Fibroblast of villous mesenchyme (primary cell): ENCODE data around the gene DBP. TPM values are rescaled to one million over a fixed set of nuclear protein-coding genes. Genes with fewer than 3 reads are reported as not detected.

Experiments used
- DNase-seq: peaks from one replicate; pipeline ENCODE4 v3.0.0-alpha.2; 2010; ENCODE audit warnings: low read depth
- H3K4me3 ChIP-seq: 2 replicates; pipeline ENCODE4 v1.5.1; 2011; ENCODE audit warnings: low read depth, mild to moderate bottlenecking, low read length
- CTCF ChIP-seq: IDR thresholded peaks from 2 replicates; pipeline ENCODE4 v1.5.1; 2012; ENCODE audit warnings: low read depth, mild to moderate bottlenecking, low read length; ENCODE audit not compliant: insufficient read depth
- total RNA-seq: library from RNA; depleted of rRNA; stranded (reverse); fragments of >200 nt; gene quantifications from 2 replicates; pipeline ENCODE4 v1.2.3, GENCODE V29; 2012

DBP gene
- total RNA-seq, 1 donor, result 6.9 TPM

GRCh38 chr19:48646722-48647216 lies 9.6 kb upstream of the DBP start:
- no peak for TF ChIP-seq CTCF
- H3K4me3 ChIP-seq, result peak overlapping the region; percentile 60
- no peak for DNase-seq

GRCh38 chr19:48646001-48646721 lies 9.0 kb upstream of the DBP start, which contains the start of gene CA11:
TSS of gene CA11 (minus strand) at chr19:48646187. CDS start at chr19:48645632, 555 bp downstream.
- H3K4me3 ChIP-seq, result peak within 1 kb of the TSS; percentile 60
- peak; percentile 90 for TF ChIP-seq CTCF
- DNase-seq, result peak; percentile 82

- no peak for DNase-seq
- peak overlapping the region; percentile 60 for H3K4me3 ChIP-seq
- TF ChIP-seq CTCF, result no peak
These were observed 8.4 kb upstream of the DBP start for GRCh38 chr19:48645620-48646000.

GRCh38 chr19:48644839-48645619 lies 7.8 kb upstream of the DBP start:
- H3K4me3 ChIP-seq, result peak overlapping the region; percentile 60
- peak; percentile 72 for DNase-seq
- no peak for TF ChIP-seq CTCF

- DNase-seq, result no peak
- H3K4me3 ChIP-seq, result no peak overlapping the region
- no peak for TF ChIP-seq CTCF
These were observed 7.2 kb upstream of the DBP start for GRCh38 chr19:48644355-48644754.

- H3K4me3 ChIP-seq, result no peak overlapping the region
- no peak for DNase-seq
- TF ChIP-seq CTCF, result no peak
These were observed 5.7 kb upstream of the DBP start for GRCh38 chr19:48642862-48643261.
